Activated T-helper 9 cell treated with anti-CD3 and anti-CD28 coated beads, Interleukin-2, amount 50 U/mL, for 16 hours (primary cell): Measurements from ENCODE around the gene C12orf60.

Experiments
- DNase-seq: peaks from one replicate; pipeline ENCODE4 v3.0.0-alpha.2; 2020; ENCODE audit warnings: low read depth

The C12orf60 gene

GRCh38 chr12:14777271-14777670, 26.2 kb upstream of the C12orf60 start:
- no peak for DNase-seq

- DNase-seq, result no peak
These were observed 23.6 kb upstream of the C12orf60 start for GRCh38 chr12:14779834-14780233.

- no peak for DNase-seq
These were observed 22.6 kb upstream of the C12orf60 start for GRCh38 chr12:14780859-14781258.

- DNase-seq, result no peak
These were observed 21.9 kb upstream of the C12orf60 start for GRCh38 chr12:14781563-14781962.

- DNase-seq, result no peak
These were observed 20.7 kb upstream of the C12orf60 start for GRCh38 chr12:14782756-14783155.

GRCh38 chr12:14784471-14784870, 19.0 kb upstream of the C12orf60 start:
- DNase-seq, result no peak

- DNase-seq, result no peak
These were observed 17.9 kb upstream of the C12orf60 start for GRCh38 chr12:14785568-14785967.

GRCh38 chr12:14795028-14795448, 8.4 kb upstream of the C12orf60 start:
- DNase-seq, result no peak

GRCh38 chr12:14802247-14802646, 1.2 kb upstream of the C12orf60 start:
- DNase-seq, result no peak

GRCh38 chr12:14802721-14803010, 804 bp upstream of the C12orf60 start:
- no peak for DNase-seq

- DNase-seq, result no peak
These were observed 325 bp downstream of the C12orf60 start for GRCh38 chr12:14803830-14804160.

- no peak for DNase-seq
These were observed 6.9 kb downstream of the C12orf60 start for GRCh38 chr12:14810167-14810952.

GRCh38 chr12:14810953-14811483, 7.5 kb downstream of the C12orf60 start:
- DNase-seq, result no peak

GRCh38 chr12:14811486-14811885, 8.0 kb downstream of the C12orf60 start:
- DNase-seq, result no peak

- no peak for DNase-seq
These were observed 10.5 kb downstream of the C12orf60 start, which contains the start of gene SMCO3 for GRCh38 chr12:14814014-14814413. SMCO3 (minus strand) TSS chr12:14814182; CDS start chr12:14806680, 7,502 bp downstream.

GRCh38 chr12:14824012-14824634, 20.7 kb downstream of the C12orf60 start:
- no peak for DNase-seq

- no peak for DNase-seq
These were observed 21.8 kb downstream of the C12orf60 start for GRCh38 chr12:14825256-14825655.

- DNase-seq, result no peak
These were observed 23.0 kb downstream of the C12orf60 start for GRCh38 chr12:14826491-14826890.

- no peak for DNase-seq
These were observed 23.6 kb downstream of the C12orf60 start for GRCh38 chr12:14827043-14827442.

- DNase-seq, result no peak
These were observed 25.4 kb downstream of the C12orf60 start for GRCh38 chr12:14828892-14829291.

GRCh38 chr12:14833336-14833735, 29.9 kb downstream of the C12orf60 start:
- DNase-seq, result no peak

- DNase-seq, result no peak
These were observed 30.5 kb downstream of the C12orf60 start for GRCh38 chr12:14833952-14834351.

- DNase-seq, result no peak
These were observed 31.0 kb downstream of the C12orf60 start for GRCh38 chr12:14834509-14834908.
